DND-41 (cell line): ENCODE data around the gene ANO2.

Source experiments
- ATAC-seq: fragments of 200-7000 bp; cut with Tn5 transposase; 3 replicates; pipeline ENCODE4 v1.9.1; 2021; ENCODE audit warnings: low read depth; ENCODE audit not compliant: insufficient read depth
- DNase-seq: peaks from one replicate; pipeline ENCODE4 v3.0.0-alpha.2; 2020
- H2AFZ ChIP-seq: 2 replicates; pipeline ENCODE4 v1.6.0; 2012; ENCODE audit warnings: low read depth, low read length
- H3K27ac ChIP-seq: 2 replicates; pipeline ENCODE4 v1.5.1; 2012; ENCODE audit warnings: low read length, inconsistent platforms
- H3K27me3 ChIP-seq: fragments of 200-600 bp; sonication (generic); 2 replicates; pipeline ENCODE4 v1.6.0; 2012; ENCODE audit warnings: low read length, mild to moderate bottlenecking, inconsistent platforms; ENCODE audit not compliant: insufficient read depth, poor library complexity
- H3K36me3 ChIP-seq: 2 replicates; pipeline ENCODE4 v1.5.1; 2012; ENCODE audit warnings: low read length, inconsistent platforms; ENCODE audit not compliant: insufficient read depth
- H3K4me1 ChIP-seq: 2 replicates; pipeline ENCODE4 v1.5.1; 2012; ENCODE audit warnings: mild to moderate bottlenecking, low read length; ENCODE audit not compliant: insufficient read depth
- H3K4me2 ChIP-seq: 2 replicates; pipeline ENCODE4 v1.6.0; 2012; ENCODE audit warnings: mild to moderate bottlenecking, moderate library complexity, low read length, inconsistent platforms; ENCODE audit not compliant: insufficient read depth
- H3K4me3 ChIP-seq, 2 experiments: fragments of 200-600 bp in 1 of 2; shearing (Covaris generic) in 1 of 2; 2 replicates each; pipeline ENCODE4 v1.5.1; 2012 to 2016; ENCODE audit warnings: inconsistent platforms in 2 of 2, low read length in 2 of 2, mild to moderate bottlenecking in 2 of 2, low read depth in 1 of 2, moderate library complexity in 1 of 2
- H3K79me2 ChIP-seq: 2 replicates; pipeline ENCODE4 v1.6.0; 2012; ENCODE audit warnings: low read length, inconsistent platforms; ENCODE audit not compliant: insufficient read depth
- H3K9ac ChIP-seq: 2 replicates; pipeline ENCODE4 v1.6.0; 2012; ENCODE audit warnings: low read depth, mild to moderate bottlenecking, inconsistent platforms, low read length, moderate library complexity
- H3K9me3 ChIP-seq: 2 replicates; pipeline ENCODE4 v1.5.1; 2012; ENCODE audit warnings: low read length, moderate library complexity, mild to moderate bottlenecking, inconsistent platforms; ENCODE audit not compliant: insufficient read depth, severe bottlenecking
- H4K20me1 ChIP-seq: 2 replicates; pipeline ENCODE4 v1.6.0; 2012; ENCODE audit warnings: low read length; ENCODE audit not compliant: insufficient read depth
- CTCF ChIP-seq: IDR thresholded peaks from 2 replicates; pipeline ENCODE4 v1.5.1; 2012; ENCODE audit warnings: borderline replicate concordance, low read length, moderate library complexity, mild to moderate bottlenecking; ENCODE audit not compliant: poor library complexity, severe bottlenecking; ENCODE audit errors: extremely low read depth
- EZH2 ChIP-seq: IDR thresholded peaks from 3 replicates; pipeline ENCODE4 v1.6.1; 2012; ENCODE audit warnings: borderline replicate concordance, low read depth, mild to moderate bottlenecking, moderate library complexity, low read length, inconsistent platforms; ENCODE audit not compliant: severe bottlenecking

Gene ANO2

GRCh38 chr12:5710260-5710878 lies 234.7 kb downstream of the ANO2 start:
- Histone ChIP-seq H3K27ac (no peak overlapping the region), H3K27me3 (peaks cover 2% of the 10 kb centered on the region), H3K9ac (no peak overlapping the region), H3K9me3 (no peaks in the 10 kb centered on the region), H3K4me3 (no peak overlapping the region), H3K4me1 (no peaks in the 10 kb centered on the region), H4K20me1 (no peaks in the 10 kb centered on the region), H3K79me2 (no peaks in the 10 kb centered on the region), H2AFZ (no peak overlapping the region), H3K36me3 (no peaks in the 10 kb centered on the region), H3K4me2 (no peak overlapping the region)
- no peak for ATAC-seq
- DNase-seq = no peak
- TF ChIP-seq EZH2 (no peak), CTCF (no peak)

GRCh38 chr12:5708371-5708770 lies 236.7 kb downstream of the ANO2 start:
- DNase-seq (no peak), ATAC-seq (no peak)

GRCh38 chr12:5706247-5706646 lies 238.8 kb downstream of the ANO2 start:
- no peak overlapping the region for H2AFZ ChIP-seq
- no peak for ATAC-seq
- no peak overlapping the region for H3K9ac ChIP-seq
- H3K4me1 ChIP-seq = no peaks in the 10 kb centered on the region
- no peaks in the 10 kb centered on the region for H3K36me3 ChIP-seq
- no peaks in the 10 kb centered on the region for H3K9me3 ChIP-seq
- no peak for DNase-seq
- H3K4me2 ChIP-seq = no peak overlapping the region
- H3K27me3 ChIP-seq = peaks cover 8% of the 10 kb centered on the region
- H3K27ac ChIP-seq = no peak overlapping the region
- TF ChIP-seq CTCF (no peak), EZH2 (no peak)
- H4K20me1 ChIP-seq = no peaks in the 10 kb centered on the region
- H3K79me2 ChIP-seq = no peaks in the 10 kb centered on the region
- H3K4me3 ChIP-seq = no peak overlapping the region

More at GRCh38 chr12:5708371-5708770, 236.7 kb downstream of the ANO2 start:
- Histone ChIP-seq H3K9ac (no peak overlapping the region), H3K9me3 (no peaks in the 10 kb centered on the region), H3K4me2 (no peak overlapping the region), H3K36me3 (no peaks in the 10 kb centered on the region), H3K27me3 (peaks cover 8% of the 10 kb centered on the region), H2AFZ (no peak overlapping the region), H3K4me1 (no peaks in the 10 kb centered on the region), H3K4me3 (no peak overlapping the region), H3K79me2 (no peaks in the 10 kb centered on the region), H4K20me1 (no peaks in the 10 kb centered on the region), H3K27ac (no peak overlapping the region)
- TF ChIP-seq CTCF (no peak), EZH2 (no peak)

GRCh38 chr12:5705791-5706190 lies 239.3 kb downstream of the ANO2 start:
- Histone ChIP-seq H2AFZ (no peak overlapping the region), H3K4me2 (no peak overlapping the region), H3K79me2 (no peaks in the 10 kb centered on the region), H3K36me3 (no peaks in the 10 kb centered on the region), H3K27me3 (peaks cover 8% of the 10 kb centered on the region), H3K27ac (no peak overlapping the region), H3K4me3 (no peak overlapping the region), H3K4me1 (no peaks in the 10 kb centered on the region), H3K9ac (no peak overlapping the region), H3K9me3 (no peaks in the 10 kb centered on the region), H4K20me1 (no peaks in the 10 kb centered on the region)
- ATAC-seq (no peak), DNase-seq (no peak)
- no peak for TF ChIP-seq EZH2
- TF ChIP-seq CTCF = no peak
